Stromal cell of bone marrow (primary cell): Measurements from ENCODE around the gene PIGR.
A peak's percentile ranks its signal among the peaks of the same experiment; 100 is the strongest.

ENCODE experiments used
- DNase-seq: peaks from one replicate; pipeline ENCODE4 v3.0.0-alpha.2; 2012; ENCODE audit warnings: low read depth

PIGR gene

GRCh38 chr1:206909161-206909882, 36.9 kb downstream of the PIGR start:
- DNase-seq: no peak

- DNase-seq: no peak
Observed at GRCh38 chr1:206908038-206908437, 38.2 kb downstream of the PIGR start.

GRCh38 chr1:206907304-206907991, 38.8 kb downstream of the PIGR start:
- DNase-seq: no peak

DNA sequence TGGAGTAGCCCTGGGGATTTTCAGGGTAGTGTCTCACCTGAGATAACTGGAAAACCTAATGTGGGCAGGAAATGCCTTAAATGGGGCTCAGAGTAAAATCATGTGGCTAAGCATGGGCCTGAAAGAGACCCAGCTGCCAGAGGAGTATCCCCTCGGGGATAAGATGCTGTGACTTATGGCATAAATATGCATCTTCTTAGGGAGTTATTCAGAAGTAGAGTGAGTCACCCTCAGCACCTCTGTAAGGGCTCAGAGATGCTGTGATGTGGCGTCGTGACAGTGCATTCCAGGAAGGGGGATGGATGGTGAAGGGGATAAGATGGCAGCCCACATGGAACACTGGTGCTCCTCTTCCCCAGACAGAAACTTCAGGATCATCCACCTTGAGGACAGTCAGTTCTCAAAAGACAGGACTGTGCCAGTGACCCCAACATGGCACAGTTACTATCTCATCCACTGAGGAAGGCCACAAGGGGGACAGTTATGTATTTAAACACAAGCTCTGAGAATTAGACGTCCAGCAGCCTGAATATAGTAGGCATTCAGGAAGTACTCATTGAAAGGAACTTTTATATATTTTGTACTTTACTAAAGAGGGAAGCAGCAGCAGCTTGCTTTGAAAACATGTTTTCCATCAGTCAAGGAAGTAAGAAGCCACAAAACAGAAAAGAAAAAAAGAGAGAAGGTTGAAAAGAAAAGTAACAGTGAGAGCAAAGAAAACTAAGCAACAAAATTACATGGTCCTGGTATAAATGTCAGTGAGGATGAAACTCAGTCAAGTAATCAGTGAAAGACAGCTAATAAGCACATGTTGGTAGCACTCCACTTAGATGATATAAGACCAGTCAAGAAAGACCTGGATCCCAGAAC, 40.7 kb downstream of the PIGR start:
- DNase-seq: peak; percentile 41

DNA sequence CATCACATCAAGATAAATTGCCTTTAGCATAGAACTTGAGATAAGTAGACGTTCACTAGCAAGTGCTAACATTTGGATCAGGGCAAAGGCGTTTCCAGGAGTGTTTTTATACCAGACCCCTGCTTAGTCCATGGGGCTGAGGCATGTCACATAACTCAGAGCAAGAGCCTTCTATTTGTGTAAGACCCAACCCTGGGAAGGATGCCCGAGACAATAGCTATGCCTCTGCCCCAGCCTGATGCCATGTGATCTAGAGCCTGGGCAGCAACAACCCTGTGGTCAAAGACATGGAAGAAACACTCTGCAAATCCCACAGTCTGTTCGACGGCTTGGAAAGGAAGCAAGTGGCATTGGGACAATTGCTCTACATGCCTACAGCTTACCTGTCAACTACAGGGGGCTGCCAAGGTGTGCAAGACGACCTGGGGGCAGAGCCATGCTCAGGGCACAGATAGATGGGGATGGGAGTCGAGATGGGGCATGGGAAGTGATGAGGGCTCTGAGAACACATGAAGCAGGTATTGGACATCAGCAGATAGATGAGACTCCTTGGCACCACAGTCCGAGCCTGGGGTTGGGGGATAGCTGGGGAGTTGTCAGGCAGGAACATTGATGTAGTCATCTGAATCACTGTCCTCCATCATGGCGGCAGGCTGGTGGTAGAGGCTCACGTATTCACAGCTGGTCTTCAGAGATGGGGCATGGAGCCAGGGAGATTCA, 41.7 kb downstream of the PIGR start:
- no peak for DNase-seq

DNA sequence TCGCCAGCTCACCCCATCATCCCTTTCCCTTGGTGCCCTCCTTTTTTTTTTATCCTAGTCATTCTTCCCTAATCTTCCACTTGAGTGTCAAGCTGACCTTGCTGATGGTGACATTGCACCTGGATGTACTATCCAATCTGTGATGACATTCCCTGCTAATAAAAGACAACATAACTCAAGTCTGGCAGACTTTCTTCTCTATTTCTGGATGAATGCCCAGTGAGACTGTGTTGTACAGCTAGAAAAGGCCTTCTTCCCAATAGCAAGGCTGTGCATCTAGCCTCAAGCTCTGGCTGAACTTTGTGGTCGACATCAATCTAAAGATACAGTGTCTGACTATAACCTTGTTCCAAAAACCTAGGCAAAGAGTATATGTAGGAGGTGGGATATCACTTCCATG, 42.6 kb downstream of the PIGR start:
- DNase-seq: no peak

- no peak for DNase-seq
Observed at GRCh38 chr1:206902702-206903101, 43.6 kb downstream of the PIGR start.

- no peak for DNase-seq
Observed at GRCh38 chr1:206901944-206902343, 44.3 kb downstream of the PIGR start.

DNA sequence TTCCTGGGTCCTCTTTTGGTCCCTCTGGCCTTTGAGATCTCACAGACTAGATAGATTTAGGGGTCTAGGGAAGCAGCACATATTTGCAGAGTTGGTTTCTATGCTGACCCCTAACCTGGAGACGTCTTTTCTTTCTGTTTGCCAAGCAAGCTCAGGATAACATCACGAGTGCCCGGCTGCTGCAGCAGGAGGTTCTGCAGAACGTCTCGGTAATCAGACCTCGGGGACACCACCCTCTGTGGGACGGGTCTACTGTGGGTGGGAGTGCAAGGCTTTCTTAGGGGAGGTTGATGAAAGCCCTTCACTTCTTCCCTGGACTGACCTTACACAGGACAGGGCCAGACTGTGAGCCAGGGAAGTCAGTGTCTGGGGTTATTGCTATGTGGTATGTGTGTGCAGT, 46.1 kb downstream of the PIGR start:
- DNase-seq: no peak

- DNase-seq: no peak
Observed at GRCh38 chr1:206899717-206900116, 46.5 kb downstream of the PIGR start.

DNA sequence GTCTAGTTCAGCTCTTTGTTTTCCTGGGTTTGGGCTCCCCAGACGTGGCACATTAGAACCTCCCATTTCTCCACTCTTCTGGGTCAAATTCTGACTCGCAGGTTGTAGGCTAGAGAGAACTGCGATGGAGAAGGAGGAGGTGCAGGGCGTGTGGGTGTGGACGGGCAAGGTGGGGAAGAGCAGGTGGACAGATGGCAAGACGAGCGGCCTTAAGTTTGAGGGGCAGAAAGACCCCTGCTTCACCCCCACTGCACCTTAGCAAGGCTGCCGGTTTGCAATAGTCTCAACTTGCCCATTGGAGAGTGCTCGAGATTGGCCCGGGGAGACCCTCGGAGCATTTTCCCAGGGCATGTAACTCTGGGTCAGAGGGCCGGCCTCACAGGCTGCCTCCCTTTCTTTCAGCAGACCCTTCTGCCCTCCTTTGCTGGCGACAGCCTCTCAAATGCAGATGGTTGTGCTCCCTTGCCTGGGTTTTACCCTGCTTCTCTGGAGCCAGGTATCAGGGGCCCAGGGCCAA, 47.3 kb downstream of the PIGR start:
- DNase-seq: no peak

DNA sequence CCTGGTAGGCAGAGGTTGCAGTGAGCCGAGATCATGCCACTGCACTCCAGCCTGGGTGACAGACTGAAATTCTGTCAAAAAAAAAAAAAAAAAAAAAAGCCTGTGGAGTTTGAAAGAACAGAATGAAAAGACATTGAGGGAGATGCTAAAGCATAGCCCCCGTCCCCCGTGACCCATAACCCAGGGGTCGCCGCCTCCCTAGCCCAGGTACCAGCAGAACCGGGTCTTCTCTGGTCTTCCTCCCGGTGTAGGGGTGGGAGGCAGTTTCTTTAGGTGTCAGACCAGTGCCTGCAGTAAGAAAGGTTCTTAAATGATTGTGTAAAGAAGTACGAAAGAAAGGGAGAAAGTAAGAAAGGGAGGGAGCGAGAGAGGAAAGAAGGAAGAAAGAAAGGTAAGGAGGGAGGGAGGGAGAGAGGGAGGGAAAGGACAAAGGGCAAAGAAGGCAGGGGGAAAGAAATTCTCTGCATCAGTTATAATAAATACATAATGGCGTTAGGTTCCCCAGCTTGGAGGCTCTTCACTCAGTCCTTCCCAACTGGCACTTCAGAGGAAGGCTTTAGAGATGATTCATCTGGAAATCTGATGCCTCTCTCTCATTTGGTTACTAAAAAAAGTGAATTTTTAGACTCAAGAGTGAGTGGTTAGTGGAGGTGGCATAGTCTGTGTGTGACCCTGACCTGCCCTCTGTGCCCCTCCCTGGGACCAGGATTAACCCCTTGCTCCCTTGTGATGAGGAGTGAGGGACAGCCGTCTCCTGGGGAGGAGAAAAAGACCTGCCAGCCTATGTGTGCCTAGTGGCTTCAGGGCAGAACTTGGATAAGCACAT, 48.0 kb downstream of the PIGR start:
- DNase-seq: peak; percentile 47

DNA sequence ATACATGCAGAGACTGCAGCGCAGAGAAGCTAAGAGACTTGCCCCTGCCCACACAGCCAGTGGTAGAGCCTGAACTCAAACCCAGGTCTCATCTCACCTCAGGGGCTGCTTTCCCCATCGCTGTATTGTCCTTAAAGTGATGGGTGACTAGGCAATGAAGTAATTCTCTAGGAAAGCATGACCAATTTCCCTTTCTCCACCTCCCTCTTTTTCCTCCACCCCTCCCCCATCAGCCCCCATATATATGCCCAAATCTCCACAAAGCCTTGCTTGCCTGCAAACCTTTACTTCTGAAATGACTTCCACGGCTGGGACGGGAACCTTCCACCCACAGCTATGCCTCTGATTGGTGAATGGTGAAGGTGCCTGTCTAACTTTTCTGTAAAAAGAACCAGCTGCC, 49.1 kb downstream of the PIGR start, which contains the start of gene IL24:
Gene IL24, plus strand, starts transcription at position 269 of the 400 bp plus-strand sequence. CDS start 390 bp downstream, outside the sequence.
- DNase-seq: no peak

- DNase-seq: no peak
Observed at GRCh38 chr1:206896261-206896660, 50.0 kb downstream of the PIGR start.

DNA sequence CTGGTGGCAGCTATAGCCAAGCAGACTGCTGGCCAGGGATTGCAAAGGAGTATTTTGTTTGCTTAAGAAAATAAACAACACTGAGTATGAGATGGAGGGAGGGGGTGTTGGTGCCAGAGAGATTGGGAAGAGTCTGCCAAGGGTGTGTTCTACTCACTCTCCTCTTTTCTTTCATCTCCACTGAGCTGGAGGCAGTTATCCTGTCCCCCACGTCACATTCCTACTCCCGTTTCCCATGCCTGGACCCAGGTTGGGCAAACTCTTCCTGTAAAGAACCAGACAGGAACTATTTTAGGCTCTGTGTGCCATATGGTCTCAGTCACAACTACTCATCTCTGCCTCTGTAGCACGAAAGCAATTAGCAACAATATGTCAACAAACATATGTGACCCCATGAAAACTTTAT, 50.4 kb downstream of the PIGR start:
- DNase-seq: no peak

- no peak for DNase-seq
Observed at GRCh38 chr1:206895325-206895724, 50.9 kb downstream of the PIGR start.

- no peak for DNase-seq
Observed at GRCh38 chr1:206893380-206893779, 52.9 kb downstream of the PIGR start.

- DNase-seq: peak; percentile 18
Observed at GRCh38 chr1:206892351-206892984, 53.8 kb downstream of the PIGR start.

DNA sequence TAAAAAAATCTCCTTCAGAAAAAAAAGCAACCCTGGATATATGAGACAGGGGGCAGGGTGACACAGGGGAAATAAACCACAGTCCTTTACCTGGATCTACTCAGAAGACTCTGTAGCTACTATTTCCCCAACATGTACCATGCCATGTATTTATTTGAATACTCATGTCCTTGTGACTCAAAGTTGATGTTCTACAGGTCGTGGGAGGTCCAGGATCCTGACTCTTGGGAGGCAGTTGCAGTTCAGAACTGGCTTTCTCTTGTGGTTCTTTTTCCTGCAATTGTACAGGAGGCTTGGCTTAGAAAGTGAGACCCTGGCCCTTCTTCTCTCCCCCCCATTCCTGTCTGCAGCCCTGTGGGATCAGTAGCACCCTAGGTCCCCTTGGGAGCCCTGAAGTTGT, 54.9 kb downstream of the PIGR start:
- no peak for DNase-seq
